Lung (tissue), 12 donors: Measurements from ENCODE around the gene TMEM250. TPM values are rescaled to one million over a fixed set of nuclear protein-coding genes. Genes with fewer than 3 reads are reported as not detected.

Experiments used
- ATAC-seq: fragments of 200-7000 bp; cut with Tn5 transposase; one replicate; pipeline ENCODE4 v1.9.1; 2020; ENCODE audit warnings: moderate number of reproducible peaks; ENCODE audit not compliant: insufficient read depth, low FRiP score
- DNase-seq, 3 donors: peaks; one replicate each; pipeline ENCODE4 v3.0.0-alpha.2; 2013 to 2017
- H3K27ac ChIP-seq, 2 donors: one replicate each; pipeline ENCODE4 v1.5.1; 2013; ENCODE audit warnings: mild to moderate bottlenecking in 2 of 2, moderate library complexity in 2 of 2, control low read depth in 1 of 2, inconsistent platforms in 1 of 2, low read depth in 1 of 2, low read length in 1 of 2
- H3K27me3 ChIP-seq, 3 donors: one replicate each; pipeline ENCODE4 v1.5.1; 2013; ENCODE audit warnings: low read length in 2 of 3; ENCODE audit not compliant: control insufficient read depth in 3 of 3, insufficient read depth in 3 of 3
- H3K36me3 ChIP-seq, 4 donors: one replicate each; pipeline ENCODE4 v1.5.1; 2013; ENCODE audit warnings: low read length in 4 of 4, mild to moderate bottlenecking in 1 of 4, moderate library complexity in 1 of 4; ENCODE audit not compliant: control insufficient read depth in 4 of 4, insufficient read depth in 4 of 4
- H3K4me1 ChIP-seq, 5 donors: one replicate each; pipeline ENCODE4 v1.5.1; 2013; ENCODE audit warnings: low read length in 5 of 5, mild to moderate bottlenecking in 2 of 5, moderate library complexity in 1 of 5; ENCODE audit not compliant: control insufficient read depth in 5 of 5, insufficient read depth in 5 of 5
- H3K4me3 ChIP-seq: one replicate; pipeline ENCODE4 v1.5.1; 2013; ENCODE audit warnings: mild to moderate bottlenecking, control low read depth, moderate library complexity
- H3K9ac ChIP-seq, 2 donors: one replicate each; pipeline ENCODE4 v1.5.1; 2013; ENCODE audit warnings: low read length in 2 of 2, control low read depth in 1 of 2; ENCODE audit not compliant: insufficient read depth in 1 of 2
- H3K9me3 ChIP-seq, 4 donors: one replicate each; pipeline ENCODE4 v1.5.1; 2013; ENCODE audit warnings: low read length in 3 of 4, mild to moderate bottlenecking in 1 of 4, moderate library complexity in 1 of 4; ENCODE audit not compliant: control insufficient read depth in 4 of 4, insufficient read depth in 3 of 4
- WGBS, 2 donors: extraction: QIAGEN DNeasy Blood & Tissue Kit; methylation state at CpG; one replicate each; pipeline ENCODE4 v1.1.7; 2013; 5-methylcytosine and 5-hydroxymethylcytosine counted together
- polyA plus RNA-seq, 2 donors: library from polyadenylated mRNA; stranded (reverse); fragments of 200-250 nt; gene quantifications; one replicate each; pipeline ENCODE4 v1.2.1, GENCODE V29; 2013
- total RNA-seq, 2 donors: library from RNA; depleted of rRNA in 1 of 2; stranded (reverse); fragments of >200 nt in 1 of 2; gene quantifications; one replicate each; pipeline ENCODE4 v1.2.1, GENCODE V29; 2014 to 2021
- TF ChIP-seq, protein P1 (sequence below): IDR thresholded peaks from 2 replicates; pipeline ENCODE4 v1.5.1; 2012; ENCODE audit warnings: mild to moderate bottlenecking; ENCODE audit errors: control extremely low read depth, extremely low read depth
- donor health status: control.
- donor health status: control.
- donor health status: Bipolar disorder and iron deficiency.
- donor health status: healthy.
- donor health status: DM: yes; HTN: yes; CAD: no.

The TMEM250 gene
- total and polyA plus RNA-seq, 4 donors = 13.0 to 47.9 (median 27.2) TPM

DNA sequence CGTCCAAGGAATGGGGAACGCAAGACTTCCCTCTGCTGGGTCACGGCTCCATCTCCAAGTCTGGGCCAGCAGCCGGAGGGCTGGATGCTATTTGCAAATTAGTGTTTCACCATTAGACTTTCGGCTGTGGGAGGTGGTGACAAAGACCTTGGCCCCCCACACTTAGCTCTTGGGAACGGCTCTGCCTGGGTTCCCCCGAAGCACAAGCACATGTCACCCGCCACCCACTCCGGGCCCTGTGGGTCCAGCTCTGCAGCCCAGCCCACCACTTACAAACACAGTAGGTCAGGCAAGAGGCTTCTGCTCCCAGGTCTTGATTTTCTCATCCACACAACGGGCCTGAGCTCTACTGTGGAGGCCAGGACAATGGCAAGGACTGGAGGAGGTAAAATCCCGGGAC lies 25.8 kb upstream of the TMEM250 start:
- Histone ChIP-seq H3K27ac (no peak overlapping the region), H3K9me3 (no peaks in the 10 kb centered on the region), H3K27me3 (peaks cover 0 to 7% (median 3%) of the 10 kb centered on the region in 3 donors), H3K9ac (no peak overlapping the region), H3K4me3 (no peak overlapping the region), H3K4me1 (peaks cover 0 to 10% (median 0%) of the 10 kb centered on the region in 5 donors), H3K36me3 (no peaks in the 10 kb centered on the region)
- no peak for DNase-seq
- 87 to 89% methylated on average over 11 of the region's 11 CpGs for WGBS, 2 donors
- TF ChIP-seq, protein P1, sequence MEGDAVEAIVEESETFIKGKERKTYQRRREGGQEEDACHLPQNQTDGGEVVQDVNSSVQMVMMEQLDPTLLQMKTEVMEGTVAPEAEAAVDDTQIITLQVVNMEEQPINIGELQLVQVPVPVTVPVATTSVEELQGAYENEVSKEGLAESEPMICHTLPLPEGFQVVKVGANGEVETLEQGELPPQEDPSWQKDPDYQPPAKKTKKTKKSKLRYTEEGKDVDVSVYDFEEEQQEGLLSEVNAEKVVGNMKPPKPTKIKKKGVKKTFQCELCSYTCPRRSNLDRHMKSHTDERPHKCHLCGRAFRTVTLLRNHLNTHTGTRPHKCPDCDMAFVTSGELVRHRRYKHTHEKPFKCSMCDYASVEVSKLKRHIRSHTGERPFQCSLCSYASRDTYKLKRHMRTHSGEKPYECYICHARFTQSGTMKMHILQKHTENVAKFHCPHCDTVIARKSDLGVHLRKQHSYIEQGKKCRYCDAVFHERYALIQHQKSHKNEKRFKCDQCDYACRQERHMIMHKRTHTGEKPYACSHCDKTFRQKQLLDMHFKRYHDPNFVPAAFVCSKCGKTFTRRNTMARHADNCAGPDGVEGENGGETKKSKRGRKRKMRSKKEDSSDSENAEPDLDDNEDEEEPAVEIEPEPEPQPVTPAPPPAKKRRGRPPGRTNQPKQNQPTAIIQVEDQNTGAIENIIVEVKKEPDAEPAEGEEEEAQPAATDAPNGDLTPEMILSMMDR = no peak
- no peak for ATAC-seq

DNA sequence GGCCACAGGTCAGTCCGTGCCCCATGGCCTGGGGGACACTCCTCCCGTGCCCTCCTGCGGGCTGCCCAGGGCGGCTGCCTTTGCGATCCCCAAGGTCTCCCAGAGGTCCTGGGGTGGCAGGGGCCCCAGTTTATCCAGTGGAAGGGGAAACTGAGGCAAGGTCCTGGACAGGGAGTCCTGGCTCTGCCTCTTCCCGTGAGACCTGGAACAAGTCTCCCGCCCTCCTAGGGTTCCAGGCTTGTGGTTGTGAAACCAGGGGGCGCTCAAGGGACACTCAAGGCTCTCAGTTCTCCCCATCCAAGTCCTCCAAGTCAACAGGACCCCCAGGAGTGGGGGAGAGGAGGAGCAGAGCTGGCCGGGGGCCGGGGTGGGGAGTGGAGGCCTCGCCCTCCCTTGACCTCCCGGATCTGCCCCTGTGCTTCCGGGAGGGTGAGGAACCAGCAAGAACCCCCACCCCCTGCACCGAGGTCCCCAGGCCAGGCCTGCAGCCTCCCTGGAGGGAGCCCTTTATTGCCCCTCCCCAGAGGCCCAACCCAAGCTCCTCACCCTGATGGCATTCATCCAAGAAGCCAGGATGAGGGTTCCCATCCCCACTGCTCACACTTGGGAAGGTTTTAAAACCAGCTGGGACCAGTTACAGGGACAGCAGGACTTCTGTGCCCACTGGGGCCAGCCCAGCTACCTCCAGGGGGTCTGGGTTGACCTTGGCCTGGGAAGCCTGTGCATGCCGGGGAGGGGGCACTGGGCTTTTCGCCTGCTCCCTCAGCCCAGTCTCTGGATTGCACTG lies 24.7 kb upstream of the TMEM250 start:
- WGBS, 2 donors = 36 to 46% methylated on average over 16 of the region's 16 CpGs
- H3K9me3 ChIP-seq = no peaks in the 10 kb centered on the region
- H3K27ac ChIP-seq = no peak overlapping the region
- H3K4me3 ChIP-seq = no peak overlapping the region
- peaks cover 2 to 7% (median 3%) of the 10 kb centered on the region in 3 donors for H3K27me3 ChIP-seq
- ATAC-seq (no peak), DNase-seq (peak; percentile 50 to 65 (median 53))
- H3K4me1 ChIP-seq = peaks cover 0 to 10% (median 0%) of the 10 kb centered on the region in 5 donors
- H3K36me3 ChIP-seq = no peaks in the 10 kb centered on the region
- no peak overlapping the region for H3K9ac ChIP-seq
- TF ChIP-seq, protein P1 = no peak

DNA sequence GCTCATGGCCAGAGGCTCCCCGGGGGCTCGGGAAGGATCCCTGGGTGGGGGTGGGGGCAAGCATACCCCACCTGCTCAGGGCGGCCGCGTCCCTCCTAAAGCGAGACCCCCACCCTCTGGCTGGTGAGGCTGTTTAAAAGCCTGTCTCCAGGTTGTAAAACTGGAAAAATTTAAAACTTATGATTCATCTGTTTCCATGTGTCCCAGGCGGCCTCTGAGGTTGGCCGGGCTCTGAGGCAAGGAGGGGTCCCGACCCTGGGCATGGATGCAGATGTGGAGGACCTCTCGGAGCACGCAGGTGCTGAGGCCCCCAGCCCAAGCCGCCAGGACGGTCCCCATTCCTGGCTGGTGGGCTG lies 24.2 kb upstream of the TMEM250 start:
- Histone ChIP-seq H3K9me3 (no peaks in the 10 kb centered on the region), H3K27me3 (peaks cover 3 to 7% (median 3%) of the 10 kb centered on the region in 3 donors), H3K4me3 (no peak overlapping the region), H3K4me1 (peaks cover 0 to 8% (median 0%) of the 10 kb centered on the region in 5 donors), H3K36me3 (no peaks in the 10 kb centered on the region), H3K27ac (no peak overlapping the region), H3K9ac (no peak overlapping the region)
- DNase-seq (no peak), ATAC-seq (no peak)
- 55 to 81% methylated on average over 12 to 13 of the region's 13 CpGs for WGBS, 2 donors
- TF ChIP-seq, protein P1 = no peak
